NCI-H345 treated with DMSO at 0.1 percent for 48 hours (cell line): Measurements from ENCODE around the gene CRYBA2.
A peak's percentile ranks its signal among the peaks of the same experiment; 100 is the strongest.

Experiments
- DNase-seq: peaks from one replicate; lab custom pipeline; 2025; ENCODE audit not compliant: unreplicated experiment; lab: John Stamatoyannopoulos, UW

The CRYBA2 gene

GRCh38 chr2:218999881-219000568 is 6.8 kb upstream of the CRYBA2 start:
- peak; percentile 87 for DNase-seq

- no peak for DNase-seq
Observed at GRCh38 chr2:218999021-218999880, 6.0 kb upstream of the CRYBA2 start.

- DNase-seq, result no peak
Observed at GRCh38 chr2:218998414-218999002, 5.3 kb upstream of the CRYBA2 start.

- no peak for DNase-seq
Observed at GRCh38 chr2:218997731-218998130, 4.5 kb upstream of the CRYBA2 start.

GRCh38 chr2:218996937-218997336 is 3.7 kb upstream of the CRYBA2 start:
- peak; percentile 86 for DNase-seq

- peak; percentile 80 for DNase-seq
Observed at GRCh38 chr2:218995972-218996711, 2.9 kb upstream of the CRYBA2 start.

- DNase-seq, result no peak
Observed at GRCh38 chr2:218995561-218995960, 2.3 kb upstream of the CRYBA2 start.

- no peak for DNase-seq
Observed at GRCh38 chr2:218992703-218993344, 398 bp downstream of the CRYBA2 start.

- no peak for DNase-seq
Observed at GRCh38 chr2:218992196-218992595, 1.0 kb downstream of the CRYBA2 start.

- DNase-seq, result no peak
Observed at GRCh38 chr2:218991674-218992168, 1.5 kb downstream of the CRYBA2 start.

- DNase-seq, result no peak
Observed at GRCh38 chr2:218990612-218991011, 2.6 kb downstream of the CRYBA2 start.

- no peak for DNase-seq
Observed at GRCh38 chr2:218990052-218990451, 3.2 kb downstream of the CRYBA2 start.

GRCh38 chr2:218988650-218989049 is 4.6 kb downstream of the CRYBA2 start:
- no peak for DNase-seq

- no peak for DNase-seq
Observed at GRCh38 chr2:218988164-218988563, 5.1 kb downstream of the CRYBA2 start.

- DNase-seq, result no peak
Observed at GRCh38 chr2:218986148-218986761, 7.0 kb downstream of the CRYBA2 start.

- no peak for DNase-seq
Observed at GRCh38 chr2:218985325-218986091, 7.7 kb downstream of the CRYBA2 start.

- no peak for DNase-seq
Observed at GRCh38 chr2:218985021-218985324, 8.2 kb downstream of the CRYBA2 start, which contains the start of gene FEV. Gene FEV, minus strand, starts transcription at chr2:218985184. Its CDS starts 109 bp downstream, at chr2:218985075.

- DNase-seq, result no peak
Observed at GRCh38 chr2:218984239-218985020, 8.8 kb downstream of the CRYBA2 start.

GRCh38 chr2:218983934-218984238 is 9.3 kb downstream of the CRYBA2 start:
- DNase-seq, result no peak
